CD4-positive, CD25-positive, alpha-beta regulatory T cell (primary cell): ENCODE data around the gene LCN2. TPM values are rescaled to one million over a fixed set of nuclear protein-coding genes. Genes with fewer than 3 reads are reported as not detected.

Experiments
- ATAC-seq, 2 donors: fragments of 150-1000 bp; cut with Tn5 transposase; one replicate each; pipeline ENCODE4 v1.10.0; 2021; ENCODE audit warnings: low read depth in 2 of 2, moderate number of reproducible peaks in 2 of 2, moderate library complexity in 1 of 2
- DNase-seq, 3 donors: peaks; one replicate each; pipeline versions ENCODE4 v3.0.0 to v3.0.0-alpha.2; 2012 to 2022; ENCODE audit warnings: mixed read lengths in 1 of 3
- H3K27ac ChIP-seq: one replicate; pipeline ENCODE4 v1.7.0; 2013; ENCODE audit warnings: mild to moderate bottlenecking, low read length; ENCODE audit not compliant: insufficient read depth, poor library complexity, severe bottlenecking
- H3K27me3 ChIP-seq: one replicate; pipeline ENCODE4 v1.7.0; 2013; ENCODE audit warnings: low read length; ENCODE audit not compliant: control insufficient read depth, insufficient read depth
- H3K36me3 ChIP-seq: one replicate; pipeline ENCODE4 v1.7.0; 2013; ENCODE audit warnings: mild to moderate bottlenecking, low read length, moderate library complexity; ENCODE audit not compliant: control insufficient read depth, insufficient read depth
- H3K4me1 ChIP-seq: 2 replicates; pipeline ENCODE4 v1.7.0; 2013; ENCODE audit warnings: mild to moderate bottlenecking, low read length; ENCODE audit not compliant: insufficient read depth, control insufficient read depth, poor library complexity, severe bottlenecking
- H3K4me3 ChIP-seq: one replicate; pipeline ENCODE4 v1.7.0; 2013; ENCODE audit warnings: low read depth, mild to moderate bottlenecking, low read length, moderate library complexity
- H3K9me3 ChIP-seq, 2 experiments: 1 replicate in 1 of 2; 2 replicates in 1 of 2; pipeline ENCODE4 v1.7.0; 2013; ENCODE audit warnings: low read length in 2 of 2, mild to moderate bottlenecking in 1 of 2, moderate library complexity in 1 of 2; ENCODE audit not compliant: control insufficient read depth in 2 of 2
- H3K27ac Mint-ChIP-seq, 3 donors: one replicate each; pipeline ENCODE4 v1.8.0; 2020 to 2022; ENCODE audit warnings: mild to moderate bottlenecking in 3 of 3, mixed read lengths in 3 of 3, moderate library complexity in 2 of 3
- H3K27me3 Mint-ChIP-seq: one replicate; pipeline ENCODE4 v1.8.0; 2022; ENCODE audit warnings: mild to moderate bottlenecking, mixed read lengths
- H3K36me3 Mint-ChIP-seq: one replicate; pipeline ENCODE4 v1.8.0; 2020; ENCODE audit warnings: mixed read lengths
- H3K4me1 Mint-ChIP-seq, 4 donors: one replicate each; pipeline ENCODE4 v1.8.0; 2020 to 2022; ENCODE audit warnings: mixed read lengths in 4 of 4, mild to moderate bottlenecking in 1 of 4
- H3K4me3 Mint-ChIP-seq, 4 donors: one replicate each; pipeline ENCODE4 v1.8.0; 2020 to 2022; ENCODE audit warnings: mild to moderate bottlenecking in 4 of 4, mixed read lengths in 4 of 4, moderate library complexity in 3 of 4
- H3K9me3 Mint-ChIP-seq, 7 donors: one replicate each; pipeline ENCODE4 v1.8.0; 2020 to 2022; ENCODE audit warnings: mixed read lengths in 7 of 7, mild to moderate bottlenecking in 3 of 7, moderate library complexity in 2 of 7
- polyA plus RNA-seq, 4 donors: library from polyadenylated mRNA; unstranded; fragments of 300-500 nt; fragmentation: Illumina TruSeq; gene quantifications; one replicate each; pipeline ENCODE4 v1.2.3, GENCODE V29; 2021
- total RNA-seq: library from RNA; stranded (reverse); gene quantifications from one replicate; pipeline ENCODE4 v1.2.3, GENCODE V29; 2022

The LCN2 gene
- total and polyA plus RNA-seq, 5 donors from 2014 or later = 0.94 TPM; not detected in 4

GRCh38 chr9:128144239-128145181 lies 4.7 kb upstream of the LCN2 start:
- Mint-ChIP-seq H3K4me1 (peaks cover 2 to 16% (median 5%) of the 10 kb centered on the region in 4 donors), H3K4me3 (no peak overlapping the region), H3K27ac (no peak overlapping the region), H3K9me3 (peaks cover 0 to 1% (median 0%) of the 10 kb centered on the region in 7 donors), H3K36me3 (no peaks in the 10 kb centered on the region), H3K27me3 (no peaks in the 10 kb centered on the region)
- H3K9me3 ChIP-seq = no peaks in the 10 kb centered on the region
- H3K27ac ChIP-seq = no peak overlapping the region
- H3K4me1 ChIP-seq = peaks cover 7% of the 10 kb centered on the region
- no peaks in the 10 kb centered on the region for H3K36me3 ChIP-seq
- no peaks in the 10 kb centered on the region for H3K27me3 ChIP-seq
- no peak overlapping the region for H3K4me3 ChIP-seq
- ATAC-seq (no peak), DNase-seq (no peak)

DNA sequence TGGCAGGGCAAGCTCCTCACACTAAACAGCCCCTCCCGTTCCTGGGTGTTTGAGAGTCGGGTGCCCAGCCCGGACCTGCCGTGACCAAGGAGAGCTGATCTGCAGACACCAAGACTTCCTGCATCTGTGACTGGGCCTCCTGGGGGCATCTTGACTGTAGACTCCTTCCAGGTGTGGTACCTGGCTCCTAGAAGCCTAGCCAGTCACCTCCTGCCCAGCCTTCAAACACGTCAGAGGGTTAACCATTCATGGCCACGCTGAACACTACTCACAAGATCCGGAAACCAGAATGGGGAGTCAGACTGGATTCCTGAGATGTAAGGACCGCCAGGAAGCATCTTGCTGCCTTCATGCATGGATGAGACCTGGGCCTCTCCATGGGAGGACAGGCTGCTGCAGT lies 3.7 kb upstream of the LCN2 start:
- Mint-ChIP-seq H3K27me3 (no peaks in the 10 kb centered on the region), H3K36me3 (no peaks in the 10 kb centered on the region), H3K4me3 (no peak overlapping the region), H3K27ac (no peak overlapping the region), H3K9me3 (peaks cover 0 to 1% (median 0%) of the 10 kb centered on the region in 7 donors), H3K4me1 (peaks cover 2 to 16% (median 5%) of the 10 kb centered on the region in 4 donors)
- ATAC-seq = no peak
- Histone ChIP-seq H3K27ac (no peak overlapping the region), H3K4me3 (no peak overlapping the region), H3K36me3 (no peaks in the 10 kb centered on the region), H3K27me3 (no peaks in the 10 kb centered on the region), H3K4me1 (peaks cover 7% of the 10 kb centered on the region), H3K9me3 (no peaks in the 10 kb centered on the region)
- DNase-seq = no peak

- Mint-ChIP-seq H3K4me1 (peaks cover 2 to 16% (median 5%) of the 10 kb centered on the region in 4 donors), H3K4me3 (no peak overlapping the region), H3K27me3 (no peaks in the 10 kb centered on the region), H3K36me3 (no peaks in the 10 kb centered on the region), H3K27ac (no peak overlapping the region), H3K9me3 (peaks cover 0 to 1% (median 0%) of the 10 kb centered on the region in 7 donors)
- H3K4me1 ChIP-seq = peaks cover 7% of the 10 kb centered on the region
- H3K36me3 ChIP-seq = no peaks in the 10 kb centered on the region
- no peak overlapping the region for H3K4me3 ChIP-seq
- no peak for DNase-seq
- no peaks in the 10 kb centered on the region for H3K9me3 ChIP-seq
- H3K27me3 ChIP-seq = no peaks in the 10 kb centered on the region
- ATAC-seq = no peak
- no peak overlapping the region for H3K27ac ChIP-seq
Measured at GRCh38 chr9:128145951-128146351, 3.3 kb upstream of the LCN2 start.

DNA sequence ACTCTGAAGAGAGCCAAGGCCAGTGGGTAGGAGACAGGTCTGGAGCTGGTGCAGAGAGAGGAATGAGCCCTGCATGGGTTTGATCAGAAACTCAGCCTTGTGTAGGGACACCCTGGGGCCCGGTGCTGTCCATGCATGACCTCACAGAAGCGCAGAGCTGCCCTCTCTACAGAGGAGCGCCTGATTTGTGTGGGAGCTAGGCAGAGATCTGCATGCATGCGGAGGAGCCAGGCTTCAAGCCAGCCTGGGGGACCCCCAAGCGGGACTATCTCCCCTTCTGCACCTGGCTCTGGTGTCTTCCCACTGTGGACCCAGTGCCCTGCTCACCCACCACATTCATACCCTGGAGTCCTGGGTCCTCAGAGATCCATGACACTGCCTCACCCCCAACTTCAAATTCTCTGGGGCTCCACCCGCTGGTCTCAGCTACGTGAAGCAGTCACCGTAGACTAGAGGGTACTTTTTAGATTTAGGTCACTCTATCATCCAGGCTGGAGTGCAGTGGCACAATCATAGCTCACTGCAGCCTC lies 2.6 kb upstream of the LCN2 start:
- H3K27me3 ChIP-seq = no peaks in the 10 kb centered on the region
- Mint-ChIP-seq H3K36me3 (no peaks in the 10 kb centered on the region), H3K9me3 (peaks cover 0 to 1% (median 0%) of the 10 kb centered on the region in 7 donors), H3K27ac (no peak overlapping the region), H3K4me1 (peaks cover 2 to 15% (median 5%) of the 10 kb centered on the region in 4 donors), H3K27me3 (no peaks in the 10 kb centered on the region), H3K4me3 (no peak overlapping the region)
- no peak for ATAC-seq
- no peak overlapping the region for H3K4me3 ChIP-seq
- no peaks in the 10 kb centered on the region for H3K9me3 ChIP-seq
- H3K36me3 ChIP-seq = no peaks in the 10 kb centered on the region
- peaks cover 7% of the 10 kb centered on the region for H3K4me1 ChIP-seq
- H3K27ac ChIP-seq = no peak overlapping the region
- no peak for DNase-seq

- no peak overlapping the region for H3K27ac ChIP-seq
- Mint-ChIP-seq H3K9me3 (peaks cover 0 to 1% (median 0%) of the 10 kb centered on the region in 7 donors), H3K4me1 (peaks cover 0 to under 1% (median 0%) of the 10 kb centered on the region in 4 donors), H3K4me3 (no peak overlapping the region), H3K27me3 (no peaks in the 10 kb centered on the region), H3K36me3 (no peaks in the 10 kb centered on the region), H3K27ac (no peak overlapping the region)
- H3K9me3 ChIP-seq = no peaks in the 10 kb centered on the region
- DNase-seq = no peak
- no peaks in the 10 kb centered on the region for H3K27me3 ChIP-seq
- H3K4me3 ChIP-seq = no peak overlapping the region
- no peak for ATAC-seq
- no peaks in the 10 kb centered on the region for H3K36me3 ChIP-seq
- H3K4me1 ChIP-seq = no peaks in the 10 kb centered on the region
Measured at GRCh38 chr9:128148509-128149000, 698 bp upstream of the LCN2 start.

- H3K27ac Mint-ChIP-seq = peak overlapping the region in 2 of 3 donors; percentile 62 to 67
- ATAC-seq = no peak
Measured at GRCh38 chr9:128149951-128150593, 819 bp downstream of the LCN2 start.

DNA sequence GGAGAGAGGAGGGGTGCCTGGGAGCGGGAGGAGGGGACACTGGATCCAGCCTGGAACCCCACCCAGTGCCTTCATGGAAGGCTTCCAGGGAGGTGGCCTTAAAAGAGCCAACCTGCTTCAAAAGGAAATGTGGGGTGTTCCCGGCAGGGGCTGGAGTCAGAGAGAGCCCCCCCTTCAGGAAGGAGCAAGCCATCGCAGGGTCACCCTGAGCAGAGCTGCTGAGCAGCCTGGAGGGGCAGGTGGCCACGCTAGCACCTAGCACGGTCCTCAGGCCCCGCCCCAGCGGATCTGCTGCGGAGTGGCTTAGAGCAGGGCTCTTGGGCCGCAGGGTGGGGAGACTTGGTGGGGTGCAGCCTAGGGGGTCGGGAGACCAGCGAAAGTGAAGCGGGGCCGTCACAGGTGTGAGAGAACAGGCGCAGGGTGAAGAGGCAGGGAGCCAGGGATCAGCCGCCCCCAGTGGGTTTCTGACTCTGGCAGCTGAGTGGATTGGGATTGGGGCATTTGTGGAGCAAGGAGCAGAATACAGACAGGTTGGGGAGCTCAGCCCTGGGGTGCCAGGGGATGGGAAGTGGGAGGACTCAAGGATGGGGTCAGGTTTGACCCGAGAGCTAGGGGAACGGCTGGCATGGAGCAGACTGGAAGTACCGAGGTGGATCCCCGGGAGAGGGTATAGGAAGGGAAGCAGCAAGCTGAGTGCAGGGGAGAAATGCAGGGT lies 1.5 kb downstream of the LCN2 start:
- Histone ChIP-seq H3K27me3 (no peaks in the 10 kb centered on the region), H3K4me1 (no peaks in the 10 kb centered on the region), H3K36me3 (no peaks in the 10 kb centered on the region), H3K27ac (no peak overlapping the region), H3K4me3 (no peak overlapping the region), H3K9me3 (no peaks in the 10 kb centered on the region)
- H3K4me3 Mint-ChIP-seq = no peak overlapping the region
- peaks cover 0 to 3% (median 0%) of the 10 kb centered on the region in 4 donors for H3K4me1 Mint-ChIP-seq
- H3K27me3 Mint-ChIP-seq = no peaks in the 10 kb centered on the region
- ATAC-seq (peak; percentile 19 to 33), DNase-seq (peak in 1 of 3 donors; percentile 21)
- H3K27ac Mint-ChIP-seq = peak overlapping the region in 1 of 3 donors; percentile 62
- no peaks in the 10 kb centered on the region for H3K9me3 Mint-ChIP-seq
- no peaks in the 10 kb centered on the region for H3K36me3 Mint-ChIP-seq

More at GRCh38 chr9:128149951-128150593, 819 bp downstream of the LCN2 start:
- Histone ChIP-seq H3K27ac (no peak overlapping the region), H3K4me3 (no peak overlapping the region), H3K36me3 (no peaks in the 10 kb centered on the region), H3K9me3 (no peaks in the 10 kb centered on the region), H3K27me3 (no peaks in the 10 kb centered on the region), H3K4me1 (no peaks in the 10 kb centered on the region)
- Mint-ChIP-seq H3K27me3 (no peaks in the 10 kb centered on the region), H3K4me3 (peak overlapping the region in 1 of 4 donors; percentile 43), H3K9me3 (peaks cover 0 to 1% (median 0%) of the 10 kb centered on the region in 7 donors), H3K4me1 (no peaks in the 10 kb centered on the region), H3K36me3 (no peaks in the 10 kb centered on the region)
- no peak for DNase-seq
